IPS-18a (cell line): ENCODE data around the gene LMF1.

Source experiments
- H3K27ac ChIP-seq: one replicate; pipeline ENCODE4 v1.5.1; 2013; ENCODE audit warnings: low read length
- H3K27me3 ChIP-seq: one replicate; pipeline ENCODE4 v1.6.1; 2013; ENCODE audit warnings: mild to moderate bottlenecking, low read length; ENCODE audit not compliant: control insufficient read depth, insufficient read depth
- H3K36me3 ChIP-seq: one replicate; pipeline ENCODE4 v1.6.1; 2013; ENCODE audit warnings: low read depth, low read length; ENCODE audit not compliant: control insufficient read depth
- H3K4me1 ChIP-seq: one replicate; pipeline ENCODE4 v1.6.1; 2013; ENCODE audit warnings: low read depth, low read length; ENCODE audit not compliant: control insufficient read depth
- H3K4me3 ChIP-seq: one replicate; pipeline ENCODE4 v1.5.1; 2013; ENCODE audit warnings: low read length
- H3K9ac ChIP-seq: one replicate; pipeline ENCODE4 v1.6.1; 2013; ENCODE audit warnings: mild to moderate bottlenecking, low read length, moderate library complexity
- H3K9me3 ChIP-seq: one replicate; pipeline ENCODE4 v1.6.1; 2013; ENCODE audit warnings: low read depth, low read length; ENCODE audit not compliant: control insufficient read depth

Gene LMF1

DNA sequence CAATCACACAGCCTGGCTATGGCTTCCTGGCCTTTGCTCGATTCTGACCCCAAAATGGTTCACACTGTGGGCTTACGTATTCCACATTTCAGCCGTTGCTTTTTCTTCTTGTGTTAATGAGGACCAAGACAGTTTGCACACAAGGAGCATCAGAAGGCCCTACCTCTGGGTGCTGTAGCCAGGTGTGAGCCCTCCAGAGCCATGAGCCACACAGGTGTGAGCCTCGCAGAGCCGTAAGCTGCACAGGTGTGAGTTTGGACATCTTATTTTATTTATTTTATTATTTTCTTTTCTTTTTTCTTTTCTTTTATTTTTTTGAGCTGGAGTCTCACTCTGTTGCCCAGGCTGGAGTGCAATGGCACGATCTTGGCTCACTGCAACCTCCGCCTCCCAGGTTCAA is 70.6 kb downstream of the LMF1 start:
- no peak overlapping the region for H3K27ac ChIP-seq
- H3K36me3 ChIP-seq: no peaks in the 10 kb centered on the region
- no peaks in the 10 kb centered on the region for H3K9me3 ChIP-seq
- no peak overlapping the region for H3K4me3 ChIP-seq
- H3K4me1 ChIP-seq: no peaks in the 10 kb centered on the region
- no peaks in the 10 kb centered on the region for H3K27me3 ChIP-seq
- no peak overlapping the region for H3K9ac ChIP-seq

DNA sequence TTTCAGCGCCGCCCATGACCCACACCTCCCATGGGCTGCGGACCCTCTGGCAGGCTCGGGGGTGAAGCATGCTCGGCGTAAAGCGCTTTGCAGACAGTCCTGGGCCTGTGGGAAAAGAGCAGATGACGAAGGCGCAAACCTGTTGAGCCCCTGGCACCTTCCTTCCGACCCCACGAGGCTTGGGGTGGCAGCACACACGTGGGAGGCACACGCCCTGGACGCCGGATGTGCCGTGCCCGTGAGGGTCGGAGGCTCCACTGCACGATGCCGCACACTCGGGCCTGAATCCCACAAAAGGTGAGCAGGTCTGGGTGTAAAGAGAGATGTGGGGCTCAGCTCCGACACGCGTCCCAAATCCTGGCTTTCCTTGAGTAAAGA is 71.1 kb downstream of the LMF1 start:
- H3K27ac ChIP-seq: no peak overlapping the region
- H3K27me3 ChIP-seq: no peaks in the 10 kb centered on the region
- H3K9ac ChIP-seq: no peak overlapping the region
- no peaks in the 10 kb centered on the region for H3K4me1 ChIP-seq
- H3K9me3 ChIP-seq: no peaks in the 10 kb centered on the region
- H3K4me3 ChIP-seq: no peak overlapping the region
- H3K36me3 ChIP-seq: no peaks in the 10 kb centered on the region

DNA sequence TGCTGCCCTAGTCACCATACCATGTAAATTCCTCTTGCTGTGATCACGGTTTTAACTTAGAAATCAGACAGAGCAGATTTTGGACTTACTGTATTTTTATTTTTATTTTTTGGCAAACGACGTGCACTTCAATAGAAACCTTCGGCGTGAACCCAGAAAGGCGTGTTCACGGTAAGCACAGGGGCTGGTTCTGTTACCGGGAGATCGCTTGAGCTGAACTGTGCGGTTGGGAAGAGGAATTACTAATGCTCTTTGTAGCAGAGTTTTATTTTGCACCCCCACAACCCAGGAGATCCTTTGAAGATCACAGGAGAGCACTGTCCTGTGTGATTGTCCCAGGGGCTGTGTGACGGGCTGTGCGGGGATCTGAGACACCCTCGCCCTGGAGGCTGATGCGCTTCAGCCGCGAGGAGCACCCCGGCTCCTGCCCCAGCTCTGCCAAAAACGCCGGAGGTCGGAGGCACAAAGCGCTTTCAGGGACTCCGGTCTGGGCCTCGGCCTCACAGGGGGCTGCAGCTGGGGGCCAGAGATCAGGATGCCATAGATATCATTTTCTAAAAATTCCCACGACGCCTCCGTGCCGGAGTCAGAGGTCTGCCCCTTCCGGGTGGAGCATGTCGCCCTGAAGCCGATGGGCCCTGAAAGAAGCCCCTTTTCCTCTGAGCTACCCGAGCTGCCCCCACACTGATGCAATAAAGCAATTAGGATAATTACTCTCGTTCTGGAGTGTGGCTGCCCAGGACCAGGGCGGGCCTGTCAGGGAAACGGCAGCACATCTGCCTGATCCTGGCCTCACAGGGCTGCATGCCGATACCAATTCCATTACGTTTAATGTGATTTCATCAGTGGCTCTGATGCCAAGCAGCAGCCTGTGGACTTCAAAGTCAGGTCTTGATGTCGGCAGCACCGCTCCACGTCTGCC is 71.8 kb downstream of the LMF1 start:
- Histone ChIP-seq H3K27me3 (no peaks in the 10 kb centered on the region), H3K9me3 (no peaks in the 10 kb centered on the region), H3K36me3 (no peaks in the 10 kb centered on the region), H3K4me1 (no peaks in the 10 kb centered on the region), H3K4me3 (no peak overlapping the region), H3K9ac (no peak overlapping the region), H3K27ac (no peak overlapping the region)

DNA sequence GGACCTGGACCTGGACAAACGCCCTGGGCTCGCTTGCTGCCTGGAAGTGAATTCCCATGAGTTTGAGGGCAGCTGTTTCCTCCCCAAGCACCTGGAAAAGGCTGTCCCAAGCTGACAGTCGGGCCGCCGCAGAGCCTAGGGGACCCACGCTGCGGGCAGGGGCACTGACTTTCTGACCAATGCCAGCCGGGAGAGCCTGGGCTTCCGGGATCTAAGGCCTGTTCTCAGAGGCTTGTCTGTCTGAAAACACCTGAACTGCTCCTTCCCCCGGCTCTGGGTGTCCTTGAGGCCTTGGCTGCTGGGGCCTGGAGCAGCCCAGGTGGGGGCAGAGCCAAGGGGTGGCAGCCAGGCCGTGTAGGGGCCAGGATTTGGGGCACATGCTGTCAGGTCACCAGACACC is 72.6 kb downstream of the LMF1 start:
- no peak overlapping the region for H3K9ac ChIP-seq
- no peaks in the 10 kb centered on the region for H3K4me1 ChIP-seq
- H3K36me3 ChIP-seq: no peaks in the 10 kb centered on the region
- no peak overlapping the region for H3K4me3 ChIP-seq
- no peak overlapping the region for H3K27ac ChIP-seq
- H3K27me3 ChIP-seq: no peaks in the 10 kb centered on the region
- H3K9me3 ChIP-seq: no peaks in the 10 kb centered on the region

DNA sequence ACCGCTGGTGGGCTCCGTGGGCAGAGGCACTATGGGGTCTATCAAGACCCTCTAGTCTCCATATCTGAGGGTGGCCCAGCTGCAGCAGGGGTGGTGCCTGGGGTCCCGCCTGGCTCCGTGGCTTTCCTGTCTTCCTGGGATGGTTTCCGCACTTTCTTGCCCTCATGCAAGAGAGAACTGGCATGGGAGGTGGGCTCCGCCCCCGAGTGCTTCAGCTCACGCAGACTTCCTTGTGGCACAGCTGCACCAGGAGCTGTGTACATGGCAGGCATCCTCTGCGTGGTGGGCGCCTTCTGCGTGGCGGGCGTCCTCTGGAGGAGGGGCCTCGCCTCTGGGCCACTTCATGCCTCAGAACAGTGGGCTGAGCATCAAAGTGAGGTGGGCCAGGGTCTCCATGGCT is 73.1 kb downstream of the LMF1 start:
- H3K9me3 ChIP-seq: no peaks in the 10 kb centered on the region
- H3K36me3 ChIP-seq: no peaks in the 10 kb centered on the region
- H3K4me3 ChIP-seq: no peak overlapping the region
- no peaks in the 10 kb centered on the region for H3K4me1 ChIP-seq
- H3K9ac ChIP-seq: no peak overlapping the region
- H3K27ac ChIP-seq: no peak overlapping the region
- H3K27me3 ChIP-seq: no peaks in the 10 kb centered on the region

DNA sequence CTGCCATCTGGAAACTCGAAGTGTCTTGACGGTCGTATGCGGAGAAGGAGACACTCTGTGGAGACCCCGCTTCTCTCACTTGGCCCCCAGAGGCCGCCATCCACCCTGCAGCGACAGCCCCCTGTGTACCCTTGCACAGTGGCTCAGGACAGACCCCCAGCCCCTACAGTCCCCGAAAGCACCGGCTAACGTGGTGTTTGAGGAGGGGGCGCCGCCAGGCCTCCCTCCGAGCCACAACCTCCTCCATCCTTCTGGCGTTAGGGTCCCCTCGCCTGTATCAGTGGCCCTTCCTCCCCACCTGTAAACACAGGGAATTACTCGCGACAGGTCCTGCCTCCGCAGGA is 73.6 kb downstream of the LMF1 start:
- Histone ChIP-seq H3K36me3 (no peaks in the 10 kb centered on the region), H3K27ac (no peak overlapping the region), H3K9ac (no peak overlapping the region), H3K4me1 (no peaks in the 10 kb centered on the region), H3K27me3 (no peaks in the 10 kb centered on the region), H3K9me3 (no peaks in the 10 kb centered on the region), H3K4me3 (no peak overlapping the region)

DNA sequence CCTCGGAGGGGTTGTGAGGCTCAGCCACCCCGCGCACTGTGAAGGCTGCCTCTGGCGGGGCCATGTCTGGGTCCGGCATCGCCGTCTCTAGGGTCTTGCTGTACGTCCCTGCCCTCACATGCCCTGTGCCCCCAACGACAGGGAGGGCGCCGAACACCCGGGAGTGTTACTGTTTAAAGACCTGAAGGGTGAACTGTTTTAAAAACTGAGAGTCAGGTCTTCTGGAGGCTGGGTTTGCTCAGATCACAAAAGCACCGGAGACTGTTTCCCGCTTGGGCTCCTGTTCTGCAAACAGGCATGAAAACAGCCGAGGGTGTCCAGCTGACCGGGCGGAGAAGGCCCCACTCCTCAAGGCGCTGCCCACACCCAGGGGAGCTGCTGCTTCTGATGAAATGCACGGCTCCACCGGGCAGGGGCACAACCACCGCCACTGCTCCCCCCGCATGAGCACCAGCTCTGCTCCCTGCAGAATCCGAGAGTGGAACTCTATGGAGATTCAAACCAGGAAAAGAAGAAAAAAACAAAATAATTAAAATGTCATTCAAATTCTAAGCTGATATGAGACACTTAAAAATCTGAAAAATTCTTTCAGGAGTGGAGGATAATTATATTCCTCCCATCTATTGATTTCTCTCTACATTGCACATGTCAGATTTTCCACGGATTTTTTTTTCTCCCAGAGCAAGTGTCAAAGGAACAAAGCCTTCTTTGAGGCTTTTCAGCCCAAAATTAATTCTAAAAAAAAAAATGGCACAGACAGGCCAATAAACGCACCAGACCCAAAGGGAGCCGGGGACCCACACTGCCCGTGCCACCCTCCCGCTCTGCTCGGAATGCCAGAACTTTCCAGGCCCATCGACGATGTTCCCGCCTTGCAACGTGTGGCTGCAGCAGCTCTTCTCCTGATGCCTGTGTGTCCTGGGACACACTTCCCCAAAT is 74.3 kb downstream of the LMF1 start:
- Histone ChIP-seq H3K4me3 (no peak overlapping the region), H3K27ac (no peak overlapping the region), H3K27me3 (no peaks in the 10 kb centered on the region), H3K4me1 (no peaks in the 10 kb centered on the region), H3K36me3 (no peaks in the 10 kb centered on the region), H3K9me3 (no peaks in the 10 kb centered on the region), H3K9ac (no peak overlapping the region)

DNA sequence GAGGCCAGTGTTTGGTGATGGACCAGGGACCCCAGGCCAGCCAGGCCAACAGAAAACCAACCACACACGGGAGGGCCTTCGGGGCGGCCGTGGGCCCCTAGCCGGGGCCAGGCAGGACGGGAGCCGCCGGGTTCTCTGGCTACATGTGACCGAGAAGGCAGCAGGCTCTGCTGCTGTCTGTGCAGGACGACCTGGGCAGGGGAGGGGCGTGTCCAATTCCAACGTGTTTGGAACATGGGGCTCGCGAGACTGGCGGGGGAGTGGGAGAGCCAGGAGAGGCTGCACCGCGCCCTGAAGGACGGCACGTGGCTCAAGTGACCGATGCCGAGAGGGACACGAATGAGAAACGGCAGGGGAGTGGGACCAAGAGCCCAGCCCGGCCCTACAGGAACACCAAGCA is 75.4 kb downstream of the LMF1 start:
- no peak overlapping the region for H3K27ac ChIP-seq
- no peaks in the 10 kb centered on the region for H3K27me3 ChIP-seq
- no peak overlapping the region for H3K4me3 ChIP-seq
- H3K4me1 ChIP-seq: no peaks in the 10 kb centered on the region
- H3K9ac ChIP-seq: no peak overlapping the region
- H3K36me3 ChIP-seq: no peaks in the 10 kb centered on the region
- H3K9me3 ChIP-seq: no peaks in the 10 kb centered on the region

DNA sequence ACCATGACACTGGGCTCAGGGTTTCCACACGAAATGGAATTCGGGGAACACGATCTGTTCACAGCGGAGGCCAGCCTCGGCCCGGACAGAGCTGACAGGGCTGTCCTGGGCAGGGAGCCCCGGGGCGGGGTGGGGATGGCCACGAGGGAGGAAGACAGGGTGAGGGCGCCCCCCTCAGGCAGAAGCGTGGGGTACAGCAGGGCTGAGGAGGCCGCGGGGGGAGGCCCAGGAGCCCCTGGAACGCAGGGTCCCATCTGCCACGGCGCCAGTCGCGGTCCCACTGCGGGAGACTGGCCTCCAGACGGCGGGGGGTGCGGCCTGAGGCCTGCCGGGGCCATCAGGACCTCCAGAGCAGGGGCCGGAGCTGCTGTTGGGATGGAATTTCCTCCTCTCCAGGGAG is 75.9 kb downstream of the LMF1 start:
- H3K9ac ChIP-seq: no peak overlapping the region
- no peak overlapping the region for H3K27ac ChIP-seq
- H3K4me3 ChIP-seq: no peak overlapping the region
- no peaks in the 10 kb centered on the region for H3K36me3 ChIP-seq
- H3K9me3 ChIP-seq: no peaks in the 10 kb centered on the region
- H3K27me3 ChIP-seq: no peaks in the 10 kb centered on the region
- H3K4me1 ChIP-seq: no peaks in the 10 kb centered on the region

DNA sequence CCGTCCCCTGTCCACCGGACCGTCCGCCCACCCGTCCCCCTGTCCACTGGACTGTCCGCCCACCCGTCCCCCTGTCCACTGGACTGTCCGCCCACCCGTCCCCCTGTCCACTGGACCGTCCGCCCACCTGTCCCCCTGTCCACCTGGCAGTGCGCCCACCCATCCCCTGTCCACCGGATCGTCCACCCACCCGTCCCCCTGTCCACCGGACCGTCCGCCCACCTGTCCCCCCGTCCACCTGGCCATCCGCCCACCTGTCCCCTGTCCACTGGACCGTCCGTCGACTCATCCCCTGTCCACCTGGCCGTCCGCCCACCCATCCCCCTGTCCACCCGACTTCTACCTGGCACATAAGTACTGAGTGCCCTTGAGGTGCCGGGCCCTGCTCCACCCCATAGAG is 76.6 kb downstream of the LMF1 start:
- Histone ChIP-seq H3K36me3 (no peaks in the 10 kb centered on the region), H3K4me1 (no peaks in the 10 kb centered on the region), H3K9me3 (no peaks in the 10 kb centered on the region), H3K9ac (no peak overlapping the region), H3K4me3 (no peak overlapping the region), H3K27me3 (no peaks in the 10 kb centered on the region), H3K27ac (no peak overlapping the region)

DNA sequence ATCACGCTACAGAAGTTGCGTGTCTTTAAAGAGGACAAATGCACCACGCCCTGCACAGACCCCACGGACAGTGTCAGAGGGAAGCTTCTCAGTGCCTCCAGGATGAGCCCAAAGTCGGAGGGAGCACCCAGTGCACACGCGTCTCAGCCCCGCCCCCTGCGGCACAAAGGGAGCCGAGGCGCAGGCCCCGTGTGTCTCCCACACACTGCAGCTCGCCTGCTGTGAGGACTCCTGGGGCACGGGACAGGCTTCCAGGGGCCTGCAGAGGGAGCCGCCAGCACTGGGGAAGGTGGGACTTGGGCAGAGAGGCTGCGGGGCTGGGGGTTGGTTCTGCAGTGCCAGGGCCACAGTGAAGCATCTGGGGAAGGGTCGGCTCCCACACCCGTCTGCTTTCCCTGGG is 77.4 kb downstream of the LMF1 start:
- H3K9me3 ChIP-seq: no peaks in the 10 kb centered on the region
- H3K4me3 ChIP-seq: no peak overlapping the region

More for the DNA sequence above, 77.4 kb downstream of the LMF1 start:
- Histone ChIP-seq H3K4me1 (no peaks in the 10 kb centered on the region), H3K9ac (no peak overlapping the region), H3K27me3 (no peaks in the 10 kb centered on the region), H3K27ac (no peak overlapping the region), H3K36me3 (no peaks in the 10 kb centered on the region)
